Central memory CD4-positive, alpha-beta T cell (primary cell): ENCODE measurements around the gene CYB5B.

Experiments
- DNase-seq: peaks from one replicate; pipeline ENCODE4 v3.0.0; 2022

CYB5B gene

GRCh38 chr16:69490707-69491324, 66.4 kb downstream of the CYB5B start:
- no peak for DNase-seq

GRCh38 chr16:69494991-69495392, 70.6 kb downstream of the CYB5B start:
- no peak for DNase-seq

GRCh38 chr16:69495821-69496220, 71.4 kb downstream of the CYB5B start:
- no peak for DNase-seq

GRCh38 chr16:69496376-69496775, 72.0 kb downstream of the CYB5B start:
- no peak for DNase-seq

GRCh38 chr16:69496896-69497295, 72.5 kb downstream of the CYB5B start:
- no peak for DNase-seq

- DNase-seq, result no peak
Measured at GRCh38 chr16:69497876-69498596, 73.6 kb downstream of the CYB5B start.

GRCh38 chr16:69498926-69499325, 74.5 kb downstream of the CYB5B start:
- no peak for DNase-seq

- DNase-seq, result no peak
Measured at GRCh38 chr16:69499541-69500230, 75.3 kb downstream of the CYB5B start.

GRCh38 chr16:69500496-69500895, 76.1 kb downstream of the CYB5B start:
- DNase-seq, result no peak

- no peak for DNase-seq
Measured at GRCh38 chr16:69501956-69502745, 77.7 kb downstream of the CYB5B start.

GRCh38 chr16:69503244-69503643, 78.8 kb downstream of the CYB5B start:
- no peak for DNase-seq

- DNase-seq, result no peak
Measured at GRCh38 chr16:69508033-69508755, 83.8 kb downstream of the CYB5B start.

GRCh38 chr16:69509125-69509524, 84.7 kb downstream of the CYB5B start:
- DNase-seq, result no peak

- no peak for DNase-seq
Measured at GRCh38 chr16:69511651-69512050, 87.2 kb downstream of the CYB5B start.

GRCh38 chr16:69513180-69513966, 89.0 kb downstream of the CYB5B start:
- DNase-seq, result no peak

- no peak for DNase-seq
Measured at GRCh38 chr16:69514356-69514755, 89.9 kb downstream of the CYB5B start.
